SW480 (cell line): ENCODE results near the gene VN1R4.
"Not testable (repeated sequence)": the region's sequence is repeated elsewhere in the genome, so short reads cannot be mapped to it uniquely, and the experiment has no call there.

Source experiments
- DNase-seq: peaks from one replicate; pipeline ENCODE4 v3.0.0-alpha.2; 2016; ENCODE audit warnings: low spot score

VN1R4 gene

GRCh38 chr19:53267623-53268022 lies at the start of gene VN1R4:
TSS of gene VN1R4 (minus strand) at chr19:53267723. CDS start at chr19:53267665, 58 bp downstream.
- not testable (repeated sequence) for DNase-seq

- DNase-seq, result no peak
Observed at GRCh38 chr19:53311897-53312296, 44.4 kb upstream of the VN1R4 start.

GRCh38 chr19:53311044-53311443 lies 43.5 kb upstream of the VN1R4 start:
- DNase-seq, result no peak

- DNase-seq, result no peak
Observed at GRCh38 chr19:53308339-53308811, 40.9 kb upstream of the VN1R4 start.

- not testable (repeated sequence) for DNase-seq
Observed at GRCh38 chr19:53301341-53301740, 33.8 kb upstream of the VN1R4 start.

- DNase-seq, result no peak
Observed at GRCh38 chr19:53294786-53295441, 27.4 kb upstream of the VN1R4 start.

GRCh38 chr19:53290758-53291549 lies 23.4 kb upstream of the VN1R4 start:
- no peak for DNase-seq

- no peak for DNase-seq
Observed at GRCh38 chr19:53285087-53285486, 17.6 kb upstream of the VN1R4 start.

- not testable (repeated sequence) for DNase-seq
Observed at GRCh38 chr19:53281947-53282346, 14.4 kb upstream of the VN1R4 start.

- DNase-seq, result no peak
Observed at GRCh38 chr19:53275480-53275879, 8.0 kb upstream of the VN1R4 start.

GRCh38 chr19:53272044-53272443 lies 4.5 kb upstream of the VN1R4 start:
- no peak for DNase-seq

GRCh38 chr19:53269861-53270260 lies 2.3 kb upstream of the VN1R4 start:
- DNase-seq, result not testable (repeated sequence)

GRCh38 chr19:53257715-53258342 lies 9.7 kb downstream of the VN1R4 start, which contains the start of gene VN1R2:
TSS of gene VN1R2 (plus strand) at chr19:53258292. CDS start at chr19:53258376, 84 bp downstream.
- not testable (repeated sequence) for DNase-seq

- DNase-seq, result no peak
Observed at GRCh38 chr19:53254411-53255341, 12.8 kb downstream of the VN1R4 start, which contains the start of gene ZNF677. TSS of gene ZNF677 (minus strand) at chr19:53254873. CDS start at chr19:53251550, 3,323 bp downstream.

- DNase-seq, result no peak
Observed at GRCh38 chr19:53246498-53246897, 21.0 kb downstream of the VN1R4 start.

- no peak for DNase-seq
Observed at GRCh38 chr19:53237114-53237777, 30.3 kb downstream of the VN1R4 start.

GRCh38 chr19:53224606-53225005 lies 42.9 kb downstream of the VN1R4 start:
- DNase-seq, result no peak

- DNase-seq, result not testable (repeated sequence)
Observed at GRCh38 chr19:53222716-53223115, 44.8 kb downstream of the VN1R4 start.
